CD4-positive, alpha-beta T cell treated with Interleukin-4 for 1 hour (primary cell): Measurements from ENCODE around the gene GSTM4.
A peak's percentile ranks its signal among the peaks of the same experiment; 100 is the strongest.

Experiments used
- DNase-seq, 2 donors: peaks; one replicate each; pipeline ENCODE4 v3.0.0-alpha.2; 2020 to 2022

The GSTM4 gene

GRCh38 chr1:109625176-109625575, 30.7 kb upstream of the GSTM4 start:
- DNase-seq = no peak

- no peak for DNase-seq
Measured at GRCh38 chr1:109625601-109626560, 30.0 kb upstream of the GSTM4 start.

GRCh38 chr1:109626682-109627408, 29.1 kb upstream of the GSTM4 start:
- no peak for DNase-seq

- no peak for DNase-seq
Measured at GRCh38 chr1:109627692-109628399, 28.1 kb upstream of the GSTM4 start.

- DNase-seq = no peak
Measured at GRCh38 chr1:109628540-109629321, 27.2 kb upstream of the GSTM4 start.

- DNase-seq = no peak
Measured at GRCh38 chr1:109629372-109630030, 26.4 kb upstream of the GSTM4 start.

GRCh38 chr1:109630081-109630897, 25.6 kb upstream of the GSTM4 start:
- DNase-seq = peak in 1 of 2 donors; percentile 37

- no peak for DNase-seq
Measured at GRCh38 chr1:109630898-109631512, 24.9 kb upstream of the GSTM4 start.

- DNase-seq = no peak
Measured at GRCh38 chr1:109631513-109632505, 24.1 kb upstream of the GSTM4 start.

GRCh38 chr1:109632671-109633346, 23.1 kb upstream of the GSTM4 start:
- DNase-seq = no peak

- DNase-seq = no peak
Measured at GRCh38 chr1:109634292-109634691, 21.6 kb upstream of the GSTM4 start.

GRCh38 chr1:109634771-109635750, 20.8 kb upstream of the GSTM4 start:
- DNase-seq = no peak

- no peak for DNase-seq
Measured at GRCh38 chr1:109635862-109636200, 20.1 kb upstream of the GSTM4 start.

GRCh38 chr1:109636201-109636952, 19.5 kb upstream of the GSTM4 start:
- no peak for DNase-seq

GRCh38 chr1:109637446-109637845, 18.5 kb upstream of the GSTM4 start:
- no peak for DNase-seq

- DNase-seq = no peak
Measured at GRCh38 chr1:109639063-109639840, 16.6 kb upstream of the GSTM4 start.
